Measurements from ENCODE around the gene ACAA1. TPM values are rescaled to one million over a fixed set of nuclear protein-coding genes. Genes with fewer than 3 reads are reported as not detected.
"Not testable (repeated sequence)": the region's sequence is repeated elsewhere in the genome, so short reads cannot be mapped to it uniquely, and the experiment has no call there.

ACAA1 gene
- total RNA-seq, 2 donors from 2014 or later: 50.9 to 74.0 TPM

DNA sequence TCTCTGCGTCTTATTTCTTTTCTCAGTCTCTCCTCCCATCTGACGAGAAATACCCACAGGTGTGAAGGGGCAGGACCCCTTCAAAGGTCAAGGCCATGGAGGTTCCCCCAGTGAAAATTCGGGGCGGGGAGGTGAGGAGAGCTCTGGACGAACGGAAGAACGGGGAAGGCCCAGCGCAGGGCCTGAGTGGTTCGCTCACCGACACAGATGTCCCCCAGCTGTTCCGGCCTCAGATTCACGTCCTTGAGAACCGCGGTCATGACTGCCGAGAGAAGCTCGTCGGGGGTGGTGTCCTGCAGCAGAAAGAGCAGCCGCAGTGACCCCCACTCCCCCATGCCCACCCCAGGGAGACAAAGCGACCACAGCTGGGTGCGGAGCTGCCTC, 542 bp downstream of the ACAA1 start:
- H3K27ac ChIP-seq: peak overlapping the region; percentile 86 to 96
- H3K9me3 ChIP-seq: no peaks in the 10 kb centered on the region
- H3K36me3 ChIP-seq: peaks cover 42% of the 10 kb centered on the region
- peaks cover 0 to 56% of the 10 kb centered on the region in 2 donors for H3K4me1 ChIP-seq
- H3K27me3 ChIP-seq: no peaks in the 10 kb centered on the region
- no peak for TF ChIP-seq CTCF (IDR thresholded peaks at IDR 0.05)
- no peak for DNase-seq (ENCODE audit: low spot score)
- H3K4me3 ChIP-seq: peak overlapping the region; percentile 98 to 99

GRCh38 chr3:38135621-38136277, 1.2 kb downstream of the ACAA1 start:
- H3K9me3 ChIP-seq; DNase-seq (ENCODE audit: low spot score); H3K27me3 ChIP-seq: not testable (repeated sequence)
- H3K4me3 ChIP-seq: peak overlapping the region; percentile 98 to 99
- peaks cover 42% of the 10 kb centered on the region for H3K36me3 ChIP-seq
- H3K27ac ChIP-seq: peak overlapping the region; percentile 86 to 96
- peaks cover 0 to 60% of the 10 kb centered on the region in 2 donors for H3K4me1 ChIP-seq

DNA sequence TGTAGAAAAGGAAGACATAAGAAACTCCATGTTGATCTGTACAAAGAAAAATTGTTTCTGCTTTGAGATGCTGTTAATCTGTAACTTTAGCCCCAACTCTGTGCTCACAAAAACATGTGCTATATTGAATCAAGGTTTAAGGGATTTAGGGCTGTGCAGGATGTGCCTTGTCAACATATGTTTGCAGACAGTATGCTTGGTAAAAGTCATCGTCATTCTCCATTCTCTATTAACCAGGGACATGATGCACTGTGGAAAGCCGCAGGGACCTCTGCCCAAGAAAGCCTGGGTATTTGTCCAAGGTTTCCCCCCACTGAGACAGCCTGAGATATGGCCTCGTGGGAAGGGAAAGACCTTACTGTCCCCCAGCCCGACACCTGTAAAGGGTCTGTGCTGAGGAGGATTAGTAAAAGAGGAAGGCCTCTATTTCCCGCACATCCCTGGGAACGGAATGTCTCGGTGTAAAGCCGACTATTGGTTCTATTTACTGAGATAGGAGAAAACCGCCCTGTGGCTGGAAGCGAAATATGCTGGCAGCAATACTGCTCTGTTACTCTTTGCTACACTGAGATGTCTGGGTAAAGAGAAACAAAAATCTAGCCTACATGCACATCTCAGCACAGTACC, 2.3 kb downstream of the ACAA1 start:
- H3K4me3 ChIP-seq; H3K27ac ChIP-seq; DNase-seq (ENCODE audit: low spot score); H3K9me3 ChIP-seq; H3K27me3 ChIP-seq: not testable (repeated sequence)
- Histone ChIP-seq H3K36me3 (peaks cover 48% of the 10 kb centered on the region), H3K4me1 (peaks cover 0 to 60% of the 10 kb centered on the region in 2 donors)

DNA sequence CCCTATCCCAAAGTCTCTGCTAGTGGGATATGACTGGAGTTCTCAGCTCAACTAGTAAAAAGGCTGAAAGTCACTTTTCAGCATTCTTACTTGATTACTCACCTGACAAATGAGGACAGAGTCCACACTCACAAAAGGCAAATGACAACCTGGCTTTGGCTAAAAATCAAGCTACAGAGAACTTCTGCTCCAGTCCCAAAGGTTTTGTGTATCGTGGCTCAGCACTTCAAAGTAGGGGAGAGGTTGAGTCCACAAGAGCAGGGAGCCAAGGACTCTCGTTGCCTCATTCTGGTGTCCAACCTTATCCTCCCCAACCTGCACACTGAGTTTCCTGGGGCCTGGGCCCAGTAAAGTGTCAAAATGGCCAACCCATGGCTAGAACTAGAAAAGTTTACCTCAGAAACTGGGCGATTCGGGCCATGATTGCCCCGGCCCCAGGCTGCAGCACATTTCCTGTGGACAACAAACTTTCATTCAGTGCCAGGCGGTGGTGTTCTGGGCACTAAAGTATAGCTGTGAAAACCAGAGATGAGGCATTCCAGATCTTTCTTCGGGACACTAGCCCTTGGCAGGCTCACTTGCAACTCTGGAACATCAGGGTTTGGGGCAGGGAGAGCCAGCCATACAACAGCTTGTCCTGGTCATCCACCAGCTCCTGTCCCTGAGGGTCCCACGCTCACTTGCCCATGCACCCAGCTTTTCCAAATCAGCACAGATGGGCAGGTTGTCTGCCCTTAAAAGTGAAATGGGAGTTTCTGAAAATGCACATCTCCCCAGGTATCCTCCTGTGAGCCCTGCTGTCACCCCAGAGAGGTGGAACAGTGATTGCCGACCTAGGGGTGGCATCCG, 3.1 kb downstream of the ACAA1 start:
- no peak for TF ChIP-seq CTCF (IDR thresholded peaks at IDR 0.05)
- Histone ChIP-seq H3K9me3 (no peaks in the 10 kb centered on the region), H3K4me3 (no peak overlapping the region), H3K36me3 (peaks cover 57% of the 10 kb centered on the region), H3K27me3 (no peaks in the 10 kb centered on the region), H3K4me1 (peaks cover 0 to 60% of the 10 kb centered on the region in 2 donors), H3K27ac (no peak overlapping the region)
- DNase-seq (ENCODE audit: low spot score): no peak

GRCh38 chr3:38133209-38133556, 3.7 kb downstream of the ACAA1 start:
- Histone ChIP-seq H3K27me3 (no peaks in the 10 kb centered on the region), H3K4me1 (peaks cover 0 to 64% of the 10 kb centered on the region in 2 donors), H3K27ac (no peak overlapping the region), H3K36me3 (peaks cover 63% of the 10 kb centered on the region), H3K9me3 (no peaks in the 10 kb centered on the region), H3K4me3 (no peak overlapping the region)
- no peak for DNase-seq (ENCODE audit: low spot score)
- no peak for TF ChIP-seq CTCF (IDR thresholded peaks at IDR 0.05)

GRCh38 chr3:38131621-38132369, 5.1 kb downstream of the ACAA1 start:
- no peak for DNase-seq (ENCODE audit: low spot score)
- peak overlapping the region in 1 of 2 donors; percentile 58 for H3K27ac ChIP-seq

More at GRCh38 chr3:38131621-38132369, 5.1 kb downstream of the ACAA1 start:
- H3K36me3 ChIP-seq: peaks cover 77% of the 10 kb centered on the region
- no peaks in the 10 kb centered on the region for H3K27me3 ChIP-seq
- peaks cover 0 to 61% of the 10 kb centered on the region in 2 donors for H3K4me1 ChIP-seq
- no peak overlapping the region for H3K4me3 ChIP-seq
- H3K9me3 ChIP-seq: no peaks in the 10 kb centered on the region
- peak in 1 of 2 donors; percentile 47 for TF ChIP-seq CTCF (IDR thresholded peaks at IDR 0.05)

Data from right atrium auricular region (tissue), 2 donors.